SK-N-SH treated with all-trans-retinoic acid at 6 μM for 48 hours (cell line): Measurements from ENCODE around the gene LIME1.

Experiments used
- ATAC-seq: fragments of 200-7000 bp; cut with Tn5 transposase; 3 replicates; pipeline ENCODE4 v1.9.1; 2020; ENCODE audit warnings: mild to moderate bottlenecking, moderate library complexity
- ARNTL ChIP-seq: fragments of 450-650 bp; formaldehyde crosslinking; IDR thresholded peaks from 2 replicates; pipeline ENCODE4 v1.5.0; 2020; ENCODE audit warnings: low read depth, mild to moderate bottlenecking, moderate library complexity, borderline replicate concordance
- BACH2 ChIP-seq: fragments of 250-450 bp; sonication (Bioruptor Pico); IDR thresholded peaks from 2 replicates; pipeline ENCODE4 v1.9.0; 2021; ENCODE audit warnings: mild to moderate bottlenecking, borderline replicate concordance
- CSDC2 ChIP-seq: fragments of 250-450 bp; sonication (Bioruptor Pico); IDR thresholded peaks from 2 replicates; pipeline ENCODE4 v1.5.0; 2020; ENCODE audit warnings: mild to moderate bottlenecking, moderate library complexity
- ESRRG ChIP-seq: fragments of 250-450 bp; sonication (Bioruptor Pico); IDR thresholded peaks from 2 replicates; pipeline ENCODE4 v1.6.1; 2021; ENCODE audit warnings: mild to moderate bottlenecking
- GLIS3 ChIP-seq: fragments of 250-450 bp; sonication (Bioruptor Pico); IDR thresholded peaks from 2 replicates; pipeline ENCODE4 v1.5.0; 2020; ENCODE audit warnings: mild to moderate bottlenecking, moderate library complexity
- ISL1 ChIP-seq: fragments of 250-450 bp; sonication (Bioruptor Pico); IDR thresholded peaks from 2 replicates; pipeline ENCODE4 v2.1.2; 2022; ENCODE audit warnings: mild to moderate bottlenecking, moderate library complexity
- OSR1 ChIP-seq: fragments of 250-450 bp; sonication (Bioruptor Pico); IDR thresholded peaks from 2 replicates; pipeline ENCODE4 v1.8.0; 2022; ENCODE audit warnings: moderate library complexity, mild to moderate bottlenecking, inconsistent platforms
- PPARA ChIP-seq: fragments of 250-450 bp; sonication (Bioruptor Pico); IDR thresholded peaks from 2 replicates; pipeline ENCODE4 v1.5.0; 2020; ENCODE audit warnings: mild to moderate bottlenecking, borderline replicate concordance
- RARB ChIP-seq: fragments of 250-450 bp; sonication (Bioruptor Pico); IDR thresholded peaks from 2 replicates; pipeline ENCODE4 v1.8.0; 2021; ENCODE audit warnings: mild to moderate bottlenecking, moderate library complexity
- SNAI2 ChIP-seq: fragments of 250-450 bp; sonication (Bioruptor Pico); IDR thresholded peaks from 2 replicates; pipeline ENCODE4 v1.5.0; 2020; ENCODE audit warnings: mild to moderate bottlenecking, moderate library complexity
- TCF4 ChIP-seq: fragments of 250-450 bp; sonication (Bioruptor Pico); IDR thresholded peaks from 2 replicates; pipeline ENCODE4 v1.8.0; 2021; ENCODE audit warnings: mild to moderate bottlenecking, moderate library complexity, borderline replicate concordance
- TOX ChIP-seq: fragments of 250-450 bp; sonication (Bioruptor Pico); IDR thresholded peaks from 2 replicates; pipeline ENCODE4 v1.8.0; 2021; ENCODE audit warnings: mild to moderate bottlenecking, moderate library complexity, borderline replicate concordance
- ZFP3 ChIP-seq: fragments of 250-450 bp; sonication (Bioruptor Pico); IDR thresholded peaks from 2 replicates; pipeline ENCODE4 v1.5.0; 2020; ENCODE audit warnings: mild to moderate bottlenecking, moderate library complexity
- ZFP30 ChIP-seq: fragments of 450-650 bp; formaldehyde crosslinking; IDR thresholded peaks from 2 replicates; pipeline ENCODE4 v1.5.0; 2022; ENCODE audit warnings: mild to moderate bottlenecking, moderate library complexity
- ZNF565 ChIP-seq: fragments of 450-650 bp; formaldehyde crosslinking; conservative IDR thresholded peaks from 2 replicates; pipeline ENCODE4 v1.5.0; 2020; ENCODE audit warnings: low read depth, mild to moderate bottlenecking, moderate library complexity
- ZNF70 ChIP-seq: fragments of 450-650 bp; formaldehyde crosslinking; IDR thresholded peaks from 2 replicates; pipeline ENCODE4 v1.5.0; 2020; ENCODE audit warnings: mild to moderate bottlenecking, moderate library complexity
- ZNF8 ChIP-seq: fragments of 450-650 bp; formaldehyde crosslinking; IDR thresholded peaks from 2 replicates; pipeline ENCODE4 v1.5.0; 2020; ENCODE audit warnings: mild to moderate bottlenecking, moderate library complexity
- TF ChIP-seq, protein P1 (sequence below): fragments of 250-450 bp; sonication (Bioruptor Pico); IDR thresholded peaks from 2 replicates; pipeline ENCODE4 v1.5.0; 2020; ENCODE audit warnings: mild to moderate bottlenecking, moderate library complexity
- TF ChIP-seq, protein P2 (sequence below): fragments of 250-450 bp; sonication (Bioruptor Pico); IDR thresholded peaks from 2 replicates; pipeline ENCODE4 v1.8.0; 2021; ENCODE audit warnings: low read depth, mild to moderate bottlenecking, moderate library complexity, borderline replicate concordance
- TF ChIP-seq, protein P3 (sequence below): fragments of 250-450 bp; sonication (Bioruptor Pico); IDR thresholded peaks from 2 replicates; pipeline ENCODE4 v1.8.0; 2020; ENCODE audit warnings: mild to moderate bottlenecking, moderate library complexity, borderline replicate concordance
- TF ChIP-seq, protein P4 (sequence below): fragments of 250-450 bp; sonication (Bioruptor Pico); IDR thresholded peaks from 2 replicates; pipeline ENCODE4 v1.5.1; 2020; ENCODE audit warnings: low read depth, mild to moderate bottlenecking, moderate library complexity

The LIME1 gene

DNA sequence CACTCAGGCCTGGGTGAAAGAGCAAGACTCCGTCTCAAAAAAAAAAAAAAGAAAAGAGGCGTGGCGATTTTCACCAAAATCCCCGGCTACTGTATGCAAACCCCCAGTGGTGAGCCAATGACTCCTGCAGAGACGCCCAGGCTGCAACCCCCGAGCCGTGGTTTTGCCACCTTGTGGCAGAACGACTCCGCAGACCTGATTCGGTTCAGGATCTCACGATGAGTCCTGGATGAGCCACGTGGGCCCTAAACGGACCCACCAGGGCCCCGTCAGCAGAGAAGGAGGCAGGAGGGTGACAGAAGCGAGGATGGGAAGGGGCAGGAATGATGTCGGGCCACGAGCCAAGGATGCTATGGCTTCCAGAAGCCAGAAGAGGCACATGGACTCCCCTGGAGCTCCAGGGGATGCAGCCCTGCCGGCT, 45.6 kb downstream of the LIME1 start:
- TF ChIP-seq, protein P1, sequence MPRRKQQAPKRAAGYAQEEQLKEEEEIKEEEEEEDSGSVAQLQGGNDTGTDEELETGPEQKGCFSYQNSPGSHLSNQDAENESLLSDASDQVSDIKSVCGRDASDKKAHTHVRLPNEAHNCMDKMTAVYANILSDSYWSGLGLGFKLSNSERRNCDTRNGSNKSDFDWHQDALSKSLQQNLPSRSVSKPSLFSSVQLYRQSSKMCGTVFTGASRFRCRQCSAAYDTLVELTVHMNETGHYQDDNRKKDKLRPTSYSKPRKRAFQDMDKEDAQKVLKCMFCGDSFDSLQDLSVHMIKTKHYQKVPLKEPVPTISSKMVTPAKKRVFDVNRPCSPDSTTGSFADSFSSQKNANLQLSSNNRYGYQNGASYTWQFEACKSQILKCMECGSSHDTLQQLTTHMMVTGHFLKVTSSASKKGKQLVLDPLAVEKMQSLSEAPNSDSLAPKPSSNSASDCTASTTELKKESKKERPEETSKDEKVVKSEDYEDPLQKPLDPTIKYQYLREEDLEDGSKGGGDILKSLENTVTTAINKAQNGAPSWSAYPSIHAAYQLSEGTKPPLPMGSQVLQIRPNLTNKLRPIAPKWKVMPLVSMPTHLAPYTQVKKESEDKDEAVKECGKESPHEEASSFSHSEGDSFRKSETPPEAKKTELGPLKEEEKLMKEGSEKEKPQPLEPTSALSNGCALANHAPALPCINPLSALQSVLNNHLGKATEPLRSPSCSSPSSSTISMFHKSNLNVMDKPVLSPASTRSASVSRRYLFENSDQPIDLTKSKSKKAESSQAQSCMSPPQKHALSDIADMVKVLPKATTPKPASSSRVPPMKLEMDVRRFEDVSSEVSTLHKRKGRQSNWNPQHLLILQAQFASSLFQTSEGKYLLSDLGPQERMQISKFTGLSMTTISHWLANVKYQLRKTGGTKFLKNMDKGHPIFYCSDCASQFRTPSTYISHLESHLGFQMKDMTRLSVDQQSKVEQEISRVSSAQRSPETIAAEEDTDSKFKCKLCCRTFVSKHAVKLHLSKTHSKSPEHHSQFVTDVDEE (CRISPR knock-in tag), result no peak
- TF ChIP-seq TCF4 (CRISPR knock-in tag), result no peak
- no peak for ATAC-seq

DNA sequence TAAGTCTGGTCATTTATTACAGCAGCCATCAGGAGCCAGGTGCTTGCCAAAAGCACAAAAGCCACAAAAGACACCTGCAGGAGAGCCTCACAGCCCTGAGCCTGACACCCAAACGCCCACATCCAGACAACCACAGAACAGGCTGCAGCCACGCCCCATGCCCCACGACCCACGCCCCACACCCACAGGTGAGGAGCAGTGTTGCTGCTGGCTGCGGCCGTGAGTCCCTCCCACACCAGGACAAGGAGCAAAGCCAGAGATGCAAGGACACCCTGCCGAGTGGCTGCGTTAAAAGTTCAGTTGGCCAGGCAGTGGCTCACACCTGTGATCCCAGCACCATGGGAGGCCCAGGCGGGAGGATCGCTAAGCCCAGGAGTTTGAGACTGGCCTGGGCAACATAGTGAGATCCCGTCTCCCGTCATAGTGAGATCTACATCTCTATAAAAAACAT, 46.1 kb downstream of the LIME1 start:
- no peak for ATAC-seq
- TF ChIP-seq, protein P1 (CRISPR knock-in tag), result no peak
- no peak for TF ChIP-seq OSR1 (CRISPR knock-in tag)
- TF ChIP-seq PPARA (CRISPR knock-in tag), result no peak
- TF ChIP-seq, protein P2, sequence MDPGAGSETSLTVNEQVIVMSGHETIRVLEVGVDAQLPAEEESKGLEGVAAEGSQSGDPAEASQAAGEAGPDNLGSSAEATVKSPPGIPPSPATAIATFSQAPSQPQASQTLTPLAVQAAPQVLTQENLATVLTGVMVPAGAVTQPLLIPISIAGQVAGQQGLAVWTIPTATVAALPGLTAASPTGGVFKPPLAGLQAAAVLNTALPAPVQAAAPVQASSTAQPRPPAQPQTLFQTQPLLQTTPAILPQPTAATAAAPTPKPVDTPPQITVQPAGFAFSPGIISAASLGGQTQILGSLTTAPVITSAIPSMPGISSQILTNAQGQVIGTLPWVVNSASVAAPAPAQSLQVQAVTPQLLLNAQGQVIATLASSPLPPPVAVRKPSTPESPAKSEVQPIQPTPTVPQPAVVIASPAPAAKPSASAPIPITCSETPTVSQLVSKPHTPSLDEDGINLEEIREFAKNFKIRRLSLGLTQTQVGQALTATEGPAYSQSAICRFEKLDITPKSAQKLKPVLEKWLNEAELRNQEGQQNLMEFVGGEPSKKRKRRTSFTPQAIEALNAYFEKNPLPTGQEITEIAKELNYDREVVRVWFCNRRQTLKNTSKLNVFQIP (CRISPR knock-in tag), result no peak
- no peak for TF ChIP-seq ZNF565 (CRISPR knock-in tag)
- TF ChIP-seq ESRRG (CRISPR knock-in tag), result no peak
- no peak for TF ChIP-seq CSDC2 (CRISPR knock-in tag)
- no peak for TF ChIP-seq ZNF70 (CRISPR knock-in tag)
- no peak for TF ChIP-seq TCF4 (CRISPR knock-in tag)
- TF ChIP-seq RARB (CRISPR knock-in tag), result no peak
- TF ChIP-seq, all 23 proteins: peak for 0

DNA sequence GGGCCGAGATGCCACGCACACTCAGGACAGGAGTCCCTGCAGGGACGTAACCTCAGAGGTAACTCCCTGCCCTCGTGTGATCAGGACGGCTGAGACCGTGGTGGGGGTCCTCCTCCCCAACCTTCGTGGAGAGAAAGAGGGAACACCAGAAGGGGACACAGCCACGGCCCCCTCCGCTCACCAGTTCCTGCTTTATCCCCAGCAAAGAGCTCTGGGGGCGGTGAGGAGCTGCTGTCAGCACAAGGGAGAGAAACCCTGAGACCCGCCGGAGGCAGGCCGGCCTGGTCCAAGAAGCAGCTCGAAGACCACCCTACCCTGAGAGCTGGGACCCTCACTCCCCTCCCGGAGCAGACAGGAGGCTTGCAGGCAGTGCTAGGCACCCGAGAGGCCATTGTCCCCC, 47.5 kb downstream of the LIME1 start:
- no peak for ATAC-seq
- TF ChIP-seq BACH2 (CRISPR knock-in tag), result no peak
- TF ChIP-seq, protein P3, sequence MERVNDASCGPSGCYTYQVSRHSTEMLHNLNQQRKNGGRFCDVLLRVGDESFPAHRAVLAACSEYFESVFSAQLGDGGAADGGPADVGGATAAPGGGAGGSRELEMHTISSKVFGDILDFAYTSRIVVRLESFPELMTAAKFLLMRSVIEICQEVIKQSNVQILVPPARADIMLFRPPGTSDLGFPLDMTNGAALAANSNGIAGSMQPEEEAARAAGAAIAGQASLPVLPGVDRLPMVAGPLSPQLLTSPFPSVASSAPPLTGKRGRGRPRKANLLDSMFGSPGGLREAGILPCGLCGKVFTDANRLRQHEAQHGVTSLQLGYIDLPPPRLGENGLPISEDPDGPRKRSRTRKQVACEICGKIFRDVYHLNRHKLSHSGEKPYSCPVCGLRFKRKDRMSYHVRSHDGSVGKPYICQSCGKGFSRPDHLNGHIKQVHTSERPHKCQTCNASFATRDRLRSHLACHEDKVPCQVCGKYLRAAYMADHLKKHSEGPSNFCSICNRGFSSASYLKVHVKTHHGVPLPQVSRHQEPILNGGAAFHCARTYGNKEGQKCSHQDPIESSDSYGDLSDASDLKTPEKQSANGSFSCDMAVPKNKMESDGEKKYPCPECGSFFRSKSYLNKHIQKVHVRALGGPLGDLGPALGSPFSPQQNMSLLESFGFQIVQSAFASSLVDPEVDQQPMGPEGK (CRISPR knock-in tag), result no peak
- no peak for TF ChIP-seq CSDC2 (CRISPR knock-in tag)
- no peak for TF ChIP-seq ISL1 (CRISPR knock-in tag)
- TF ChIP-seq, protein P2 (CRISPR knock-in tag), result no peak
- TF ChIP-seq ARNTL (CRISPR knock-in tag), result no peak
- no peak for TF ChIP-seq ZFP3 (CRISPR knock-in tag)
- TF ChIP-seq ESRRG (CRISPR knock-in tag), result no peak

DNA sequence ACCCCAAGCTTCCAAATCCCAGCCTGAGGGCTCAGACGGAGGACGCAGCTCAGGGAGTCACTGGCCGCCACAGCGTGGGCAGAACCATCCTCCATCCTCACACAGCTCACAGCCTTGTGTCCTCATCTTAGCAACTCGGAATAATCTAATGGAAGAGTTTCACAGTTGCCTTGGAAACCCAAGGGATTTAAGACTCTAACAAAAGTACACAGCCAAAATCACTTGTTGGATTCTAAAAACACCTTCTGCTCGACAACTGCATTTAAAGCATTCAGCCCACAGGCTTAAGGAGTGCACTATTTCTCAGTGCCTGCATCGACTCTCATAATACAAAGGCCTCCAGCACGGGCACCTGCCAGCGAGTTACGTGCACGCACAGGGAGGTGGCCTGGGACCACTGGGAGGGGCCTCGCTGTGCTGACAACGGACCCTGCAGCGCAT, 49.2 kb downstream of the LIME1 start:
- TF ChIP-seq TOX (CRISPR knock-in tag) (no peak), SNAI2 (CRISPR knock-in tag) (no peak), PPARA (CRISPR knock-in tag) (no peak), OSR1 (CRISPR knock-in tag) (no peak), CSDC2 (CRISPR knock-in tag) (no peak), ZFP30 (CRISPR knock-in tag) (no peak), ZNF70 (CRISPR knock-in tag) (no peak), RARB (CRISPR knock-in tag) (no peak), ARNTL (CRISPR knock-in tag) (no peak), ZNF565 (CRISPR knock-in tag) (no peak), ZNF8 (CRISPR knock-in tag) (no peak), GLIS3 (no peak), TCF4 (CRISPR knock-in tag) (no peak)
- TF ChIP-seq, protein P3 (CRISPR knock-in tag), result no peak
- TF ChIP-seq, protein P4, sequence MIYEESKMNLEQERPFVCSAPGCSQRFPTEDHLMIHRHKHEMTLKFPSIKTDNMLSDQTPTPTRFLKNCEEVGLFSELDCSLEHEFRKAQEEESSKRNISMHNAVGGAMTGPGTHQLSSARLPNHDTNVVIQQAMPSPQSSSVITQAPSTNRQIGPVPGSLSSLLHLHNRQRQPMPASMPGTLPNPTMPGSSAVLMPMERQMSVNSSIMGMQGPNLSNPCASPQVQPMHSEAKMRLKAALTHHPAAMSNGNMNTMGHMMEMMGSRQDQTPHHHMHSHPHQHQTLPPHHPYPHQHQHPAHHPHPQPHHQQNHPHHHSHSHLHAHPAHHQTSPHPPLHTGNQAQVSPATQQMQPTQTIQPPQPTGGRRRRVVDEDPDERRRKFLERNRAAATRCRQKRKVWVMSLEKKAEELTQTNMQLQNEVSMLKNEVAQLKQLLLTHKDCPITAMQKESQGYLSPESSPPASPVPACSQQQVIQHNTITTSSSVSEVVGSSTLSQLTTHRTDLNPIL (CRISPR knock-in tag), result no peak
- ATAC-seq, result no peak
